Prostate gland (tissue), 2 donors: Measurements from ENCODE around the gene CMTM5.

Source experiments
- CTCF ChIP-seq, 4 experiments: fragments of 200-600 bp in 2 of 4; fragments of 450-650 bp in 2 of 4; sonication (generic) in 2 of 4; IDR thresholded peaks; 1 replicate in 3 of 4; 2 replicates in 1 of 4; pipeline ENCODE4 v1.5.1; 2016 to 2019; ENCODE audit warnings: antibody characterized with exemption in 4 of 4, mild to moderate bottlenecking in 2 of 4, moderate library complexity in 2 of 4
- POLR2A ChIP-seq: fragments of 450-650 bp; IDR thresholded peaks from one replicate; pipeline ENCODE4 v1.6.1; 2016; ENCODE audit warnings: antibody characterized with exemption, mild to moderate bottlenecking

DNA sequence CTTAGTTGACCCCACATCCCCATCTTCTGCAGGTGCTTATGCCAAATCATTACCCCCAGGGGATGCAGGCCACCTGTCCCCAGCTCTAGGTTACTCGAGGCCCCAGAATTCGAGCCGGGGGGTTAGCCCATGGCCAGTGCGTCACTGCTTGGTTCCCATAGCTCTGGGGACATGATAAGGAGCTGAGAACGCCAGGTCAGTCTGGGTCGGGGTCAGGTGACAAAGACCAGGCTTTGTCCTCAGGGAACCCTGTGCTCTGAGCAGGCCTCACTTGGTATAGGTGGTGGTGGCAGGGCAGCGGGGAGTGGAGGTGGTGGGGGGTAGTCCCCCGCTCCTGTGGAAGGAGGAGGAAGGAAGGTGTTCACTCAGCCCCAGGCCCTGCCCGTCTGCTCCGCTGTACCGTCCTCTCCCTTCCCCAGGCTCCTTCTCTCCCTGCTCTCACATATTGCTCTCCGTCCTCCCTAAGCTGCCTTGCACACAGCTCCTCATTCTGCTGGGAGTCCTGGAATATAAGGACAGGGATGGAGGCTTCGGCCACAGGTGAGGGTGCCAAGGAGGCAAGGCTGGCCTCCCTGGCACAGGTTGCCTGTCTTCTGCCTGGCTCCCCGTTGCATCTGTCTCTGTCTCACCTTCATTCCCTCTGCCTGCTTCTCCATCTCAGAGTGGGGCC is 33.3 kb downstream of the CMTM5 start:
- TF ChIP-seq CTCF (IDR thresholded peaks at IDR 0.05) (no peak), POLR2A (no peak)
